ENCODE results near the gene ESRRG. TPM values are rescaled to one million over a fixed set of nuclear protein-coding genes. Genes with fewer than 3 reads are reported as not detected.

ESRRG gene
- total and polyA plus RNA-seq, 12 donors = 3.8 to 49.5 (median 35.9) TPM

GRCh38 chr1:216559359-216559758 is 163.9 kb downstream of the ESRRG start:
- no peak for DNase-seq
- no peak overlapping the region for H3K4me3 ChIP-seq

GRCh38 chr1:216555653-216556052 is 167.6 kb downstream of the ESRRG start:
- Histone ChIP-seq H3K27me3 (no peaks in the 10 kb centered on the region), H3K4me3 (no peak overlapping the region), H3K4me1 (no peaks in the 10 kb centered on the region), H3K27ac (no peak overlapping the region), H3K9me3 (no peaks in the 10 kb centered on the region), H3K36me3 (no peaks in the 10 kb centered on the region)
- WGBS, 2 donors = 57 to 62% methylated on average over 4 of the region's 4 CpGs
- intact Hi-C loops (cut with DNase I) = no loop called here
- ATAC-seq (no peak), DNase-seq (no peak)
- TF ChIP-seq, protein P1, sequence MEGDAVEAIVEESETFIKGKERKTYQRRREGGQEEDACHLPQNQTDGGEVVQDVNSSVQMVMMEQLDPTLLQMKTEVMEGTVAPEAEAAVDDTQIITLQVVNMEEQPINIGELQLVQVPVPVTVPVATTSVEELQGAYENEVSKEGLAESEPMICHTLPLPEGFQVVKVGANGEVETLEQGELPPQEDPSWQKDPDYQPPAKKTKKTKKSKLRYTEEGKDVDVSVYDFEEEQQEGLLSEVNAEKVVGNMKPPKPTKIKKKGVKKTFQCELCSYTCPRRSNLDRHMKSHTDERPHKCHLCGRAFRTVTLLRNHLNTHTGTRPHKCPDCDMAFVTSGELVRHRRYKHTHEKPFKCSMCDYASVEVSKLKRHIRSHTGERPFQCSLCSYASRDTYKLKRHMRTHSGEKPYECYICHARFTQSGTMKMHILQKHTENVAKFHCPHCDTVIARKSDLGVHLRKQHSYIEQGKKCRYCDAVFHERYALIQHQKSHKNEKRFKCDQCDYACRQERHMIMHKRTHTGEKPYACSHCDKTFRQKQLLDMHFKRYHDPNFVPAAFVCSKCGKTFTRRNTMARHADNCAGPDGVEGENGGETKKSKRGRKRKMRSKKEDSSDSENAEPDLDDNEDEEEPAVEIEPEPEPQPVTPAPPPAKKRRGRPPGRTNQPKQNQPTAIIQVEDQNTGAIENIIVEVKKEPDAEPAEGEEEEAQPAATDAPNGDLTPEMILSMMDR (IDR thresholded peaks at IDR 0.05) = no peak

More at GRCh38 chr1:216559359-216559758, 163.9 kb downstream of the ESRRG start:
- intact Hi-C loops (cut with DNase I) = no loop called here
- Histone ChIP-seq H3K4me1 (no peaks in the 10 kb centered on the region), H3K27ac (no peak overlapping the region), H3K27me3 (no peaks in the 10 kb centered on the region), H3K9me3 (no peaks in the 10 kb centered on the region), H3K36me3 (no peaks in the 10 kb centered on the region)
- TF ChIP-seq, protein P1 (IDR thresholded peaks at IDR 0.05) = no peak
- WGBS, 2 donors = 86 to 87% methylated on average over 3 of the region's 3 CpGs
- no peak for ATAC-seq

- TF ChIP-seq, protein P1 (IDR thresholded peaks at IDR 0.05) = no peak
- ATAC-seq (no peak), DNase-seq (no peak)
- H3K27ac ChIP-seq = no peak overlapping the region
- no peaks in the 10 kb centered on the region for H3K9me3 ChIP-seq
- no peaks in the 10 kb centered on the region for H3K27me3 ChIP-seq
- H3K4me1 ChIP-seq = no peaks in the 10 kb centered on the region
- H3K36me3 ChIP-seq = no peaks in the 10 kb centered on the region
- no peak overlapping the region for H3K4me3 ChIP-seq
- intact Hi-C loops (cut with DNase I) = no loop called here
Measured at GRCh38 chr1:216554934-216555333, 168.3 kb downstream of the ESRRG start.

DNA sequence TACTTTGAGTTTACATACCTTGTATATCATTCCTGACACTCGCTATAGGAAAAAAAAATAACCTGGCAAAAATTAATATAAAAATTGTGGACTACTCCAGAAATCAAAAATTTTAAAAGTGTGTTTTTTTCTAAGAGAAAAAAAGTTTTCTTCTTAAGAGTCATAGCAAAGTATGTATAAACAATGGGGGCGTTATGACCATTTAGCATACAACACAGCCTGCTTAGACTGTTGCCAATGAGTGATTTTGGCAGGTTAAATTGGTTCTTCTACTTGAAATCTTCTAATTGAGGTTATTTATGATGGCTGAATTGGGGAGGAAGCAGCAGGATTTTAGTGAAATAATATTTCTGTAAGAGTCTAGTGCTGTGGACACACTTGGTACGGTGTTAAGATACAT is 169.5 kb downstream of the ESRRG start:
- Histone ChIP-seq H3K27ac (no peak overlapping the region), H3K27me3 (no peaks in the 10 kb centered on the region), H3K36me3 (no peaks in the 10 kb centered on the region), H3K4me1 (no peaks in the 10 kb centered on the region), H3K4me3 (no peak overlapping the region), H3K9me3 (no peaks in the 10 kb centered on the region)
- TF ChIP-seq, protein P1 (IDR thresholded peaks at IDR 0.05) = no peak
- intact Hi-C loops (cut with DNase I) = no loop called here
- no peak for DNase-seq
- ATAC-seq = no peak
- 90 to 92% methylated on average over 3 of the region's 3 CpGs for WGBS, 2 donors
